Type B pancreatic cell (in vitro differentiated cells): ENCODE results near the gene RAB40B. TPM values are rescaled to one million over a fixed set of nuclear protein-coding genes. Genes with fewer than 3 reads are reported as not detected.

Experiments
- DNase-seq: peaks from one replicate; pipeline ENCODE4 v3.0.0; 2021; ENCODE audit warnings: mixed read lengths; ENCODE audit not compliant: unreplicated experiment; ENCODE audit errors: extremely low spot score
- H3K27ac Mint-ChIP-seq: 2 replicates; pipeline ENCODE4 v1.8.0; 2021; ENCODE audit warnings: mild to moderate bottlenecking, mixed read lengths
- H3K27me3 Mint-ChIP-seq: 2 replicates; pipeline ENCODE4 v1.8.0; 2021; ENCODE audit warnings: mixed read lengths
- H3K36me3 Mint-ChIP-seq: 2 replicates; pipeline ENCODE4 v1.8.0; 2021; ENCODE audit warnings: mixed read lengths
- H3K4me1 Mint-ChIP-seq: one replicate; pipeline ENCODE4 v1.8.0; 2021; ENCODE audit warnings: mixed read lengths; ENCODE audit not compliant: unreplicated experiment
- H3K4me3 Mint-ChIP-seq: 2 replicates; pipeline ENCODE4 v1.8.0; 2021; ENCODE audit warnings: mild to moderate bottlenecking, mixed read lengths
- H3K9me3 Mint-ChIP-seq: 2 replicates; pipeline ENCODE4 v1.8.0; 2021; ENCODE audit warnings: mixed read lengths
- CTCF ChIP-seq: fragments of 200-600 bp; sonication (generic); conservative IDR thresholded peaks from 2 replicates; pipeline ENCODE4 v1.5.0; 2021; ENCODE audit warnings: antibody characterized with exemption, mild to moderate bottlenecking
- total RNA-seq: library from RNA; stranded (reverse); gene quantifications from 2 replicates; pipeline ENCODE4 v1.2.1, GENCODE V29; 2021; ENCODE audit warnings: low replicate concordance

Gene RAB40B
- total RNA-seq, 1 donor from 2014 or later: 16.7 TPM

- Mint-ChIP-seq H3K27me3 (peaks cover 15% of the 10 kb centered on the region), H3K4me3 (peak overlapping the region; percentile 72), H3K27ac (no peak overlapping the region), H3K9me3 (peaks cover 7% of the 10 kb centered on the region), H3K36me3 (peaks cover 10% of the 10 kb centered on the region), H3K4me1 (peaks cover 5% of the 10 kb centered on the region)
- TF ChIP-seq CTCF: no peak
- DNase-seq: no peak
These were observed 1.3 kb downstream of the RAB40B start for GRCh38 chr17:82696916-82697807.

DNA sequence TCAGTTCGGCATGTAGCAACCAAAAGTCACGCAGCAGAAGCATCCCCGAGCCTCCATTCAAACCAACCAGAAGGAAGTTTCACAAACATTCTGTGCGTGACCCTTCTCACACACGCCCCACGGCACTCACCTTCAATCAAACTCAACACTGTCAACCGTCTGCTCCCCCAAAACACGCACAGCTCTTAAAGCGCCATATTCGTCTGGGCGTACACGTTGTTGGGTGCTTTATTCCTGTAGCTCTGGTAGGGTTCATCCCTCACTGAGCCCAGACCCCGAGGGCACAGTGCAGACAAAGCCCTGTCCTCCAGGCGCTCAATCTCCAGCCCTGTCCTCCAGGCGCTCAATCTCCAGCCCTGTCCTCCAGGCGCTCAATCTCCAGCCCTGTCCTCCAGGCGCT, 2.2 kb downstream of the RAB40B start:
- Mint-ChIP-seq H3K36me3 (peaks cover 10% of the 10 kb centered on the region), H3K9me3 (peaks cover 7% of the 10 kb centered on the region), H3K4me3 (peak overlapping the region; percentile 39), H3K27me3 (peaks cover 15% of the 10 kb centered on the region), H3K4me1 (peaks cover 5% of the 10 kb centered on the region), H3K27ac (no peak overlapping the region)
- no peak for TF ChIP-seq CTCF
- DNase-seq: no peak

GRCh38 chr17:82694647-82695046, 3.9 kb downstream of the RAB40B start:
- H3K4me3 Mint-ChIP-seq: peak overlapping the region; percentile 54
- no peak for TF ChIP-seq CTCF
- peaks cover 14% of the 10 kb centered on the region for H3K36me3 Mint-ChIP-seq
- no peak overlapping the region for H3K27ac Mint-ChIP-seq
- peaks cover 13% of the 10 kb centered on the region for H3K27me3 Mint-ChIP-seq
- peaks cover 7% of the 10 kb centered on the region for H3K9me3 Mint-ChIP-seq
- DNase-seq: no peak
- H3K4me1 Mint-ChIP-seq: peaks cover 14% of the 10 kb centered on the region

DNA sequence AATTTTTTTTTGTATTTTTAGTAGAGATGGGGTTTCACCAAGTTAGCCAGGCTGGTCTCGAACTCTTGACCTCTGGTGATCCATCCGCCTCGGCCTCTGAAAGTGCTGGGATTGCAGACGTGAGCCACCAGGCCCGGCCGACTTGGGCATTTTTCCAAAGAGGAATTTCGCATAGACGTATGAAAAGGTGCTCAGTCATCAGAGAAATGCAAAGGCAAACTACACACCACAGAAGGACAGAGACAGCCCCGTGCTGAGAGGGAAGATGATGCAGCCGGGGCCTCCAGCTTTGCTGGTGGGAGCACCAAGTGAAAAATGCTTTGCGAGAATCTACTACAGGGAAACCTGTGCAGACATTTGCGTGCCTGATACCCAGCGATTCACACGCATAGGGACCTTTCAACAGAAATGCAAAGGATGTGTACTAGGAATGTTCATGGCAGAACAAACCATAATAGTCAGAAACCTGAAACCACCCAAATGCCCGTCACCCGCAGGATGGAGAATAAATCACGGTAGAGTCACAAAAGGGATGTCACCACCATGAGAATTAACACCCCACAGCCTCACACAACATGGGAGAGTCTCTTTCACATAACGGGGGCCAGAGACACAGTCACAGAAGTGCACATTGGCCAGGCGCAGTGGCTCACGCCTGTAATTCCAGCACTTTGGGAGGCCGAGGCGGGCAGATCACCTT, 5.2 kb downstream of the RAB40B start:
- Mint-ChIP-seq H3K27me3 (peaks cover 11% of the 10 kb centered on the region), H3K4me1 (peaks cover 14% of the 10 kb centered on the region), H3K4me3 (peak overlapping the region; percentile 67), H3K27ac (no peak overlapping the region), H3K36me3 (peaks cover 14% of the 10 kb centered on the region), H3K9me3 (peaks cover 7% of the 10 kb centered on the region)
- no peak for DNase-seq
- no peak for TF ChIP-seq CTCF

- Mint-ChIP-seq H3K27me3 (peaks cover 11% of the 10 kb centered on the region), H3K4me3 (no peak overlapping the region), H3K27ac (no peak overlapping the region)
These were observed 6.2 kb downstream of the RAB40B start for GRCh38 chr17:82692268-82692667.

More at GRCh38 chr17:82692268-82692667, 6.2 kb downstream of the RAB40B start:
- no peak for TF ChIP-seq CTCF
- no peak for DNase-seq
- Mint-ChIP-seq H3K4me1 (peaks cover 14% of the 10 kb centered on the region), H3K9me3 (peaks cover 7% of the 10 kb centered on the region), H3K36me3 (peaks cover 14% of the 10 kb centered on the region)
